HepG2 (cell line): ENCODE measurements around the gene RAE1. TPM values are rescaled to one million over a fixed set of nuclear protein-coding genes. Genes with fewer than 3 reads are reported as not detected.

Source experiments
- AKAP8 ChIP-seq: sonication (generic); formaldehyde crosslinking; IDR thresholded peaks from 2 replicates; pipeline ENCODE4 v1.5.1; 2020; ENCODE audit warnings: mild to moderate bottlenecking, missing genetic modification reagents
- DMAP1 ChIP-seq: IDR thresholded peaks from 2 replicates; pipeline ENCODE4 v1.6.1; 2016
- E2F5 ChIP-seq: sonication (generic); formaldehyde crosslinking; conservative IDR thresholded peaks from 2 replicates; pipeline ENCODE4 v1.4.0; 2020; ENCODE audit warnings: missing genetic modification reagents
- ELF3 ChIP-seq: IDR thresholded peaks from 2 replicates; pipeline ENCODE4 v1.6.1; 2016; ENCODE audit warnings: missing genetic modification reagents, missing compliant biosample characterization
- GLMP ChIP-seq: sonication (generic); formaldehyde crosslinking; IDR thresholded peaks from 2 replicates; pipeline ENCODE4 v1.9.0; 2021; ENCODE audit warnings: missing genetic modification reagents, mild to moderate bottlenecking, borderline replicate concordance
- MIER2 ChIP-seq: IDR thresholded peaks from 2 replicates; pipeline ENCODE4 v1.6.1; 2016; ENCODE audit warnings: missing biosample characterization, missing genetic modification reagents
- MLLT10 ChIP-seq: sonication (generic); formaldehyde crosslinking; IDR thresholded peaks from 2 replicates; pipeline ENCODE4 v1.4.0; 2020; ENCODE audit warnings: missing genetic modification reagents
- NR3C1 ChIP-seq: sonication (generic); formaldehyde crosslinking; IDR thresholded peaks from 2 replicates; pipeline ENCODE4 v1.4.0; 2020; ENCODE audit warnings: missing genetic modification reagents
- SOX13 ChIP-seq, 3 experiments: fragments of 450-650 bp in 1 of 3; sonication (generic) in 1 of 3; formaldehyde crosslinking in 1 of 3; IDR thresholded peaks in 2 of 3; conservative IDR thresholded peaks in 1 of 3; 2 replicates each; pipeline versions ENCODE4 v1.5.0 to v1.6.1; 2016 to 2020; ENCODE audit warnings: antibody characterized with exemption in 1 of 3, mild to moderate bottlenecking in 1 of 3, missing compliant biosample characterization in 1 of 3, missing genetic modification reagents in 1 of 3, moderate library complexity in 1 of 3
- WIZ ChIP-seq: sonication (generic); formaldehyde crosslinking; IDR thresholded peaks from 2 replicates; pipeline ENCODE4 v1.5.1; 2020; ENCODE audit warnings: mild to moderate bottlenecking, missing genetic modification reagents
- ZBTB4 ChIP-seq: sonication (generic); formaldehyde crosslinking; IDR thresholded peaks from 2 replicates; pipeline ENCODE4 v1.4.0; 2020; ENCODE audit warnings: missing genetic modification reagents, mild to moderate bottlenecking, borderline replicate concordance
- ZBTB46 ChIP-seq: sonication (generic); formaldehyde crosslinking; IDR thresholded peaks from 2 replicates; pipeline ENCODE4 v1.4.0; 2020; ENCODE audit warnings: mild to moderate bottlenecking, missing genetic modification reagents, borderline replicate concordance
- ZNF10 ChIP-seq: sonication (generic); formaldehyde crosslinking; IDR thresholded peaks from 2 replicates; pipeline ENCODE4 v1.4.0; 2020; ENCODE audit warnings: mild to moderate bottlenecking, low read depth, missing genetic modification reagents, borderline replicate concordance
- ZNF207 ChIP-seq: fragments of 450-650 bp; IDR thresholded peaks from 2 replicates; pipeline ENCODE4 v1.6.1; 2016; ENCODE audit warnings: antibody characterized with exemption, borderline replicate concordance
- ZNF343 ChIP-seq: sonication (generic); formaldehyde crosslinking; IDR thresholded peaks from 2 replicates; pipeline ENCODE4 v1.4.0; 2020; ENCODE audit warnings: mild to moderate bottlenecking, missing genetic modification reagents
- ZNF7 ChIP-seq: IDR thresholded peaks from 2 replicates; pipeline ENCODE4 v1.6.1; 2016; ENCODE audit warnings: missing biosample characterization, missing genetic modification reagents
- ZNF703 ChIP-seq: sonication (generic); formaldehyde crosslinking; IDR thresholded peaks from 2 replicates; pipeline ENCODE4 v1.5.1; 2020; ENCODE audit warnings: missing genetic modification reagents, mild to moderate bottlenecking, moderate library complexity, borderline replicate concordance
- ZSCAN29 ChIP-seq: sonication (generic); formaldehyde crosslinking; conservative IDR thresholded peaks from 2 replicates; pipeline ENCODE4 v1.4.0; 2020; ENCODE audit warnings: mild to moderate bottlenecking, missing genetic modification reagents
- polyA plus RNA-seq, 8 experiments: library from polyadenylated mRNA; depleted of rRNA in 3 of 8; stranded (reverse) in 7 of 8; unstranded in 1 of 8; fragments of >200 nt; fragmentation: Illumina TruSeq in 4 of 8; extraction: Trizol in 4 of 8; gene quantifications; 2 replicates each; pipeline versions ENCODE4 v1.2.1 to v1.2.3, GENCODE V29; 2011 to 2016; ENCODE audit warnings: low read depth in 4 of 8, missing spikeins in 1 of 8, mixed read lengths in 1 of 8; ENCODE audit not compliant: insufficient read depth in 1 of 8
- total RNA-seq, 5 experiments: library from RNA; depleted of rRNA; stranded (reverse); fragments of >200 nt; fragmentation: Illumina TruSeq; extraction: Trizol; gene quantifications; 2 replicates each; pipeline ENCODE4 v1.2.3, GENCODE V29; 2016; ENCODE audit warnings: low read depth in 1 of 5

The RAE1 gene
- total and polyA plus RNA-seq, 2 of the 13 experiments (the other 11 are each of a cell fraction or from before 2014, with no cell fraction given) = 36.1 to 72.9 TPM

GRCh38 chr20:57390604-57391438, 39.8 kb downstream of the RAE1 start, which contains the start of gene RBM38 (continued):
- no peak for TF ChIP-seq ZNF10 (CRISPR knock-in tag)
- no peak for TF ChIP-seq ZBTB46 (CRISPR knock-in tag)
- no peak for TF ChIP-seq ZNF703 (CRISPR knock-in tag)
- no peak for TF ChIP-seq AKAP8 (CRISPR knock-in tag)
- no peak for TF ChIP-seq ZNF7 (CRISPR knock-in tag)
- TF ChIP-seq NR3C1 (CRISPR knock-in tag) = no peak
- no peak for TF ChIP-seq WIZ (CRISPR knock-in tag)
- no peak for TF ChIP-seq GLMP (CRISPR knock-in tag)
- TF ChIP-seq E2F5 = no peak
- TF ChIP-seq MIER2 (CRISPR knock-in tag) = no peak
- TF ChIP-seq ELF3 (CRISPR knock-in tag) = no peak
- TF ChIP-seq ZNF343 (CRISPR knock-in tag) = peak; percentile 25; the same call in 1 of the 2 replicates
- TF ChIP-seq SOX13 (IDR thresholded peaks at IDR 0.05) = no peak
- TF ChIP-seq SOX13 (CRISPR knock-in tag; conservative IDR thresholded peaks at IDR 0.05 in 1 of 2, IDR thresholded peaks at IDR 0.05 in 1 of 2) = no peak
- peak; percentile 22 for TF ChIP-seq DMAP1 (CRISPR knock-in tag)
- no peak for TF ChIP-seq ZNF207
- no peak for TF ChIP-seq MLLT10
- TF ChIP-seq ZBTB4 = peak; percentile 89; the same call in 1 of the 2 replicates
- TF ChIP-seq ZSCAN29 (CRISPR knock-in tag) = no peak
